HG03457 (cell line): ENCODE results near the gene PKD1.

Source experiments
- ATAC-seq: cut with Tn5 transposase; IDR thresholded peaks from one replicate; pipeline ENCODE4 v1.9.1; 2021; ENCODE audit warnings: moderate number of reproducible peaks; ENCODE audit not compliant: unreplicated experiment

PKD1 gene

DNA sequence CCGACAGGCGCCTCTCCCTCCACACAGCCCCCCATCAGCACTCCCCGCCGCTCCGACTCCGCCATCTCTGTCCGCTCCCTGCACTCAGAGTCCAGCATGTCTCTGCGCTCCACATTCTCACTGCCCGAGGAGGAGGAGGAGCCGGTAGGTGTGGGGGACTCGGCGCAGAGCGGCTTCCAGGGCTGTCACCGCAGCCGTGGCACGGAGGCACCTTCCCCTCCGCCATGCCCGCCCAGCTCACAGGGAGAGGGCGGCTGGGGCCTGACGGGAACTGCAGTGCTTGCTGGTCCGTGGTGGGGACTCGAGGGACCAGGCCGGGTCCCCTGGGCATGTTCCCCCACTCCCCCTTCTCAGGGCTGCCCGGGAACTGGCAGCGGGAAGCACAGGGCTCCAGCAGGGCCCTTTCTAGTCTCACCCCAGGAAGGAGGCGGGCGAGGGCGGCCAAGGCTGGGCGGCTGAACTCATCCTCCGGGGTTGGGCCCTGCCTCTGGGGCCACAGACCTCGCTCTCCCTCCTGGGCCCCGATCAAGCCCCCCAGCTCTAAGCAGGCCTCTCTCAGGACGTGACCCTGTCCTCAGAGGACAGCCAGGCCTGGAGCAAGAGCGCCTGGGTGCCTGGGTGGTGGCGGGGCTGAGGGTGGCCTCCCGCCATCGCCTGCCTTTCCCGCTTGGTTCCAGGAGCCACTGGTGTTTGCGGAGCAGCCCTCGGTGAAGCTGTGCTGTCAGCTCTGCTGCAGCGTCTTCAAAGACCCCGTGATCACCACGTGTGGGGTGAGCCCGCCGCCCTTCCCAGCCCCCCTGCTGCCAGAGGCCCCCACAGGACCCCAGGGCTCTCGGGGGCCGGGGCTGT, 35.1 kb upstream of the PKD1 start:
- no peak for ATAC-seq

DNA sequence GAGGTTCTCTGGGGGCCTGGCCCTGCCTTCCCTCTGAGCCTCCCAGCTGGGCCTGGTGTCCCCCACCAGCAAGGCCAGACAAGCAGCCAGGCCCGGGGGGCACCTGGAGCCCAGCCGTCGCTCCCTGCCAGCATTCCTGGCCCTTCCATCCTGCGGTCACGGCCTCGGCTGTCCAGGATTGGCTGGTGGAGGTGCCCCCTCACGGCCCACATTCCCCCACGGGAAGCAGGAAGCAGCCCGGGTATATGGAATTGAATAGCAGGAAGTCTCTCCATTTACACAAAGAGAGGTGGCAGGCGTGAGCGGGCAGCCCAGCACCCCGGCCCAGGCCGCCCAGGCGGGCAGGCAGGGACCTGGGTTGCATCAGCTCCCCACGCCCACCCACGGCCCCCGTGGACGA, 34.4 kb upstream of the PKD1 start:
- ATAC-seq: no peak

DNA sequence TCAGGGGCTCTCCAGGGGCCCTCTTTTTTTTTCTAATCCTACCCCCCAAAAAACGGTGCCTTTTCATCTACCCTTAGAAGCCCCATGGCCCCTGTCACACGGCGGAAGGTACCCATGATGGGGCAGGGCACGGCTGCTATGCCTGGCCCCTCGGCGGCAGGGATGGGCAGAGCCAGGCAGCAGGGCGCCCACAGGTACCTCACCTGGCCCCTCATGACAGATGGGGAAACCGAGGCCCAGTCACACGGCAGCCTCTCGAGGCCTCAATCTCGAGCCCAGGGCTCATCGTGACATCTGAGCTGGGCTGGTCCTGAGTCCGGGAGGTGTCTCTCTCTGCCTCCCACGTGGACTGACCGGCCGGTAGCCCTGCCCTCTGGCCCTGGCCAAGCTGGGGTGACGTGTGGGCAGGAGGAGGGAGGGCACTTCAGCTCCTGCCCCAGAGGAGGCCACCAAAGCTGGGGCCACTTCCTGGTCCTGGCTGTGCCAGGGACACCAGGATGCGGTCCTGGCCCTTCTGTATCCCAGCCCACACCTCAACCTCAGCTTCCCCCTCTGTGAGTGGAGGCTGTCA, 31.5 kb upstream of the PKD1 start:
- no peak for ATAC-seq

DNA sequence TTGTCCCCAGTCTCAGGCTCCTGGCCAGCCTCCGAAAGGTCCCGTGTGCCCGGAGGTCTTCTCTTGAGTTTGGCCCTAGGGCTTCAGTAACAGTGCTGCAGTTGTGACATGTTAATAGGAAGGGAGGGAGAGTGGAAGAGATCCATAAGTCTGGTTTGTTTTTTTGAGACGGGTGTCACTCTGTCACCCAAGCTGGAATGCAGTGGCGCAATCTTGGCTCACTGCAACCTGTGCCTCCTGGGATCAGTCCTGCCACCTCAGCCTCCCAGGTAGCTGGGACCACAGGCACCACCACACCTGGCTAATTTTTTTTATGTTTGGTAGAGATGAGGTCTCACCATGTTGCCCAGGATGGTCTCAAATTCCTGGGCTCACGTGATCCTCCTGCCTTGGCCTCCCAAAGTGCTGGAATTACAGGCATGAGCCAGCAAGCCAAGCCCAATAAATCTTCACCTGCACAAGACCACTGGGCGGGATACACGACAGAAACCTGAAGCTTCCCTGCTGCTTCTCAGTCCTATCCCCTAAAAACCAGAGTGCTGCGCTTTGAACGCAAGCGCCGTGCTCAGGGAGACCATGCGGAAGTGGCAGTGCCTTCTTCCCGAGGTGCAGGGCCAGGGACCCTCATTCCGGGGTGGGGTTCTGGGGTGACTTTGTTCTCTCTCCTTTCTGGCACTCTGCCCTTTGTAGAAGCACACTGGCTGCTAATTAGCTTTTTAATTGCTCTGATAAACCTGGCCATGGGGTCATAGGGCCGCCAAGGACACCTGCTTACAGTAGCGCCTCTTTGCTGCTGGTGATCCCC, 30.8 kb upstream of the PKD1 start:
- no peak for ATAC-seq

DNA sequence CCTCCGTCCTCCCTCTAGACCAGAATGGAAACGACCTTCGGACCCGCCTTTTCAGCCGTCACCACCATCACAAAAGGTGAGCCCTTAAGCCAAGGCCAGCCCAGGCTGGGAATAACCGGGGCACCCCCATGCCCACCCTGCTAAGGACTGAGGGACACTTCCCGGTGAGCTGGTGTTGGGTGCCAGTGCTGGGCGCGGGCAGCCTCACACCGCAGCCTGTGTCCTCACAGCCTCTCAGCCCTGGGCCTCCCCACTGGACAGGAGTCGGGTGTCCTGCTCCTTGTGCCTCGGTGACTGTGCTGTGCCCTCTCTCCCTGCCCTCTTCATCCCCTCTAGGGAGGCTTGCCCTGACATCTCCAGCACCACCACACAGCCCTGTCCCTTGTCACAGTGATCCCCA, 30.2 kb upstream of the PKD1 start:
- ATAC-seq: no peak

DNA sequence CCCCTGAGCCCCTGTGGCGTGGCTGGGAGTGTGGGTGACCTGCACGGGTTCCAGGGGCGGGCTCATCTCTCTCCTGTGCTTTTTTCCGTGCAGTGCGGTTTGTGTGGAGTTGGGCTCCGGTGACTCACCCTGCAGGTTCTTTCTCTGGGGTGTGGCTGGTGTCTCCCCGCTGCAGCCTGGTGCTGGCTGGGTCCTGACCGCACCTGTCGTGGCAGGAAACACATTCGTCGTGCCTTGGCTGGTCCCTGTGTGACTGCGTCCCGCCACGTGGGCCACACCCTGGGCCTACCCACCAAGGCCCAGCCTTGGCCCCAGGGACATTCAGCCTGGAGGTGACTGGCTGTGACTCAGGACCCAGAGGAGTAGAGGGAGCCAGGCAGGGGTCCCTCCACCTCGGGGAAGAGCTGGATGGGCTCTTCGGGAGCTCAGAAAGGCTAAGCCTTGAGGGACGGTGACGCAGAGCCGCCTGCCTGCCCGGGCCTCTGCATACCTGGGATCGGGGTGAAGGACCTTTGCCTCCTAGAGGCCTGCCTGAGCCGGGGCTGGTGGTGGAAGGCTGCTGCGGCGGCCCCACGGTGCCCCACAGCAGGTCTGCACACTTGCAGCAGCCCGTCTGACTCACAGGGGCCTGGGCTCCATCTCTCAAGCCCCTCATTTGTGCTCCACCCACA, 27.6 kb upstream of the PKD1 start:
- ATAC-seq: no peak

DNA sequence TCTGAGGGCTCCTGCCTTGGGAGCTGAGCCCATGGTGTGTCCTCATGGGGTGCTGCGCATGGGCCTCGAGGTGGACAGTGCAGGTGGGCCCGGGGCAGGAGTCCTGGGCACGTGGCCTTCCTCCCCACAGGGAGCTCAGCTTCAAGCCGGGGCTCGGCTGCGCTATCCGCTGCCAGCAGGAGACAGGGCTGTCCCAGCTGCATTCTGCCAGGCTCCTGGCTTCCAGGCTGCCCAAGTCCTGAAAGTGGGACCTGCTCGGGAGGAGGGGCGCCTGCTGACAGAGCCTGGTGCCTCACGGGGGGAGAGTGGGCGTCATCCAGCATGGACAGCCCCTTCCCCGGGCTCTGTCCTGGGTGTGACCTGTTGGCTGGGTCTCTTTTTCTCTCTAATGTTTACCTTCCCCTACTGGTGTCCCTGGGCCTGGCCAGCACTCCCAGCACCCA, 27.0 kb upstream of the PKD1 start:
- no peak for ATAC-seq

DNA sequence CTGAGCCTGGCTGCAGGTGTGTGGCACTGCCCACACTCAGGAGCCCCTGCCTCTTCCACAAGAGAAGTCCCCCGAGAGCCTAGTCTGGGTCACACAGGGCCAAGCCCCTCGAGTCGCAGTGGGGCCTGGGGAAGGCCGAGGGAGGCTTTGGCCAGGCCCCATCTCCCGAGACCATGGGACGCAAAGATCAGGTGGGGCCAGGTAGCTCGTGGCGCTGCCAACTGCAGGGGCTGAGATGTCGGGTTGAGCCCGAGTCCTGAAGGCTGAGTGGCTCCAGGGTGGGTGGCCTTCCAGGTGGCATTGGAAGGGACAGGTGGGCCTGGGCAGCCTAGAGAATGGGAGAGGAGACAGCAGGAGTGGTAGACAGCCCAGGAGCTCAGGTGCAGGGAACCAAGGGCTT, 26.2 kb upstream of the PKD1 start:
- ATAC-seq: no peak

DNA sequence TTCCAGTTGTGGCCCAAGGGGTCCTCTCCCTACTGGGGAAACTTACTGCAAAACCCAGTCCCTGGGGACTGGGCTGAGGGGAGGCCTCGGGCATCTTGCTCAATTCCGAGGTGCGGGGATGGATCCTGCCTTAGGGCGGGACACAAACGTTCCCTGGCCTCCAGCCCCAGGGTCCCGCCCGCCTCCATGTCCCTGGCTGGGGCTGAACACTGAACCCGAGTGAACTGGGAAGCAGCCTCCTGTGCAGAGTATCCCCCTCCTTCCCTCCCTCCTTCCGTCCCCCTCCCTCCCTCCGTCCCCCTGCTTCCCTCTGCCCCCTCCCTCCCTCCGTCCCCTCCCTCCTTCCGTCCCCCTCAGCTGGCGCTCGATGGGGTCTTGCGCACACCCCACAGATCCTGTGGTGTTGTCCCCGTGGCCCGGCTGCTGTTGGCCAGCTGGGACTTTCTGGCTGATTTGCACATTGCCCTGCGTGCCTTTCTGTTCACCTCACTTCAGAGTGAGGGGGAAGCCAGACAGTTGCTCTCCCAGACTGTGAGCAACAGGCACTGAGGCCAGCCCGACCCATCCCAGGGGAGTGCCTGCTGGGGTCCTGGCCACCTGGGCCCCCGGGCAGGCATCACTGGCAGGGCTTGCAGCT, 25.3 kb upstream of the PKD1 start:
- ATAC-seq: no peak

DNA sequence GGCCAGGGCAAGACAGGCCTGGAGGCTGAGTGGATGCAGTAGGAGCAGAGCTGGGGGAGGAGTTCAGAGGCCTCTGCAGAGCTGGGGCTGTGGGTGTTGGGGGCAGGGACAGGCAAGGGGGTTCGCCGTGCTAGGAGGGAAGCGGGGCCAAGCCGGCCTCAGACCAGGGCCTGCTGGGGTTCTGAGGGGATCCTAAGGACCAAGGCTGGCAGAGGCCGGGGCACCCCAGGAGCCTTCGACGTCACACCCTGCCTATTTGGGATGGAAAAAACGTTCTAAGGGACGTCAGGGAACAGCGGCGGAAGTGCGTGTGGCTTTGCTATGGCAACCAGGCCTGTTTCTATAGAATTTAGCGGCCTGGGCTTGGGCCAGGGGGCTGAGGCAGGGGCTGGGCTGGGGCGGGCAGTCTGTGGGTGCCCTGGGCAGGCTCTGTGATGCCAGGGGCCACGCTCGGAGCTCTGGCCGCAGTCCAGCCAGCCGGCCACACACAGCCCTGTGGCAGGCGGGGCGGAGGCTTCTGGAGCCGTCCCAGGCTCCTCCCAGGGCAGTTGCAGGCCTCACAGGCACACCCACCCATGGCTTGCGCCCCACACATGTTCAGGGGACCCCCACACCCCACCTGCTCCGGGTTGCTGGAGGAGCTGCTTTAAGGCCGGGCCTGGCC, 23.6 kb upstream of the PKD1 start:
- no peak for ATAC-seq

DNA sequence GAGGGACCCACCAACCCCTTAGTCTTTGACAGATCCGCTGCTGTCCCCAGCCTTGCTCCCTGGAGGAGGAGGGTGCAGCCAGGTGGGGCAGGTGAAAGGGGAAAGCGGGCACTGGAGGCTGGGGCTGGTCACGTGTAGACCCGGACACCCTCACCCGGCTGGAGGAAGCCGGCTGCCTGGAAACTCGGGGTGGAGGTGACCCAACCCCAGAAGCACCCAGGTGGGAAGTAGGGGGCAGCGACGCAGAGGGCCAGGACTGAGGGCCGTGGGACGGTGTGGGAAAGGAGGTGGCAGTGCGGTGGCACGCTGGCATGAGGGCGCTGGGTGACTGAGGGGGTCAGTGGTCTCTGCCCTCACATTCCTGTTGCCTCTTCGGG, 22.6 kb upstream of the PKD1 start:
- ATAC-seq: no peak

DNA sequence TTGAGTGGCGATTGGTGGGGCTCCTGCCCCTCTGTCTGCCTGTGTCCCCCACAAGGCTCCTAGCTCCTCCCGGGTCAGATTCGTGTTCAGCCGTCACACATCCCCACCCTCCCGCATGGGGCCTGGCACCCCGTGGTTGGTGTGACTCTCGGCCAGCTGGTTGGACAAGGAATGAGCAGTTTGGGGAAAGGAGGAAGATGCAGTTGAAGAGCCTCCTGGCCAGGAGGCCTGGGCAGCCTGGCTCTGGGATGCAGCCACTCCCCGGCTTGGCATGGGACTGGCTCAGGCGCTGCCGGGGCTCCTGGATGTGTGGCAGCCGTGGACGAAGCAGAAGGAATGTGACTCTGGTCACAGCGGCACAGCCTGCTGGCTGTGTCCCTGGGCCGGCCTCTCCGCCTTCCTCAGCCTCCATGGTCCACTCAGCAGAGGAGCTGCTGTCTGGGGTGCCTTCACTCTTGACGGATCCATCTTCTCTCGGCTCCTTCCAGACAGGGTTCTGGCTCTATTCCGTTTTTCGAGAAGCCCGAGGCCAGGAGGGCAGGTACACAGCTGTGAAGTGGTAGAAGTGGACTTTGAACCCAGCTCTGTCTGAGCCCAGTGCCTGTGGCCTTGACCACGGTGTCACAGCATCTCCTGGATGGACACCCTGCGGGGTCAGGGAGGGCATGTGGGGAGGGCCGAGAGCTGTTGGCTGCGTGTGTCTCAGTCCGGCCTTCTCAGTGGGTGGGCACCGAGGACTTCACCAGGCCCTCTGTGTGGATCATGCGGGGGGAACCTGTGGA, 22.0 kb upstream of the PKD1 start:
- ATAC-seq: no peak

DNA sequence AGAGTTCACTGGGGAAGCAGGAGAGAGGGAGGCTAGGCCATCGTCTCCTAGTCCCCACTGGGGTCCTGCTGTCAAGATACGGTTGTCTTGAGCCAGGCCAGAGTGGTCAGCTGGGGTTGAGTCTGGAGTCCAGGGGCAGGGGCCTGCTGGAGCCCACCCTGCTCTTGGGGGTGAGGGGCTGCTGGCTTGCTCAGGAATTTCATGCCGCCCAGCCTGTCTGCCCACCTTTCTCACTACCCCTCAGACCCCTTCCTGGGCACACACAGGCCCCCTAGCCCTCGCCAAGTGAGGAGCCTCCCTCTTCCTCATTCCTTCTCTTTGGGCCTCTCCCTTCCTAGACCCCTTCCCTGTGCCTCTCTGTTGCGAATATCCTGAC, 21.1 kb upstream of the PKD1 start:
- ATAC-seq: no peak

DNA sequence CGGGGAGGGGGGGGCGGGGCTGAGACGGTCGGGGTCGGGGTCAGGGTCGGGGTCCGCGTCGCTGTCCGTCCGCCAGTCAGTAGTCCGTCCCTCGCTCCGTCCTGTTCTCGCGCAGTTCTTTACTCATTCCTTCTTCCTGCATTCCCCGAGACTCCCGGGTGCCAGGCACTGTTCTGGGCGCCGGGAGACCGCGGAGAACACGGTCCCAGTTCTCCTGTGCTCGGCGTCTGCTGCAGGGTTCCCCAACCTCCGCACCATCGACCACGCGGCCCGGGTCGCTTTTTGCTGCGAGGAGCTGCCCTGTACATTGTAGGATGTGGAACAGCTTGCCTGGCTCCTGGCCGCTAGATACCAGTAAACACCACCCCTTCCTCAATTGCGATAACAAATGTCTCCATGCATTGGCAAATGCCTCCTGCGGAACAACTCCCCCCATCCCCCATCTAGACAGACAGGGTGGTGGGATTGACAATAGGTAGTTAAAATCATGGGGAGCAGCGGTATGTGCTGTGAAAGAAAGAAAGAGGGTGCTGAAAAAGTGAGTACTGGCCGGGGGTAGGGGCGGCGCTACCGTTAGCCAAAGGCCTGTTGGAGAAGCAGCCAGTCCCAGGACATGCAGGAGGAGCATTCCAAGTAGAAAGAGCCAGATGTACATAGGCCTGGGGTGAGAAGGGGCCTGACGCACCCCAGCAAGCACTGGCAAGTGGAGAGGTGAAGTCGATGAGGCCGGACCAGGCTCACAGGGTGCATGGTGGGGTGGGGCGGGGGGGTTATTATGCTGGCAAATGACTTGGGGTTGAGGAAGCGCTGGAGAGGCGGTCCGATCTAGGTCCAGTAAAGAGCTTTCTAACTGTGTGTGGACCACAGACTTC, 20.5 kb upstream of the PKD1 start:
- ATAC-seq: no peak

DNA sequence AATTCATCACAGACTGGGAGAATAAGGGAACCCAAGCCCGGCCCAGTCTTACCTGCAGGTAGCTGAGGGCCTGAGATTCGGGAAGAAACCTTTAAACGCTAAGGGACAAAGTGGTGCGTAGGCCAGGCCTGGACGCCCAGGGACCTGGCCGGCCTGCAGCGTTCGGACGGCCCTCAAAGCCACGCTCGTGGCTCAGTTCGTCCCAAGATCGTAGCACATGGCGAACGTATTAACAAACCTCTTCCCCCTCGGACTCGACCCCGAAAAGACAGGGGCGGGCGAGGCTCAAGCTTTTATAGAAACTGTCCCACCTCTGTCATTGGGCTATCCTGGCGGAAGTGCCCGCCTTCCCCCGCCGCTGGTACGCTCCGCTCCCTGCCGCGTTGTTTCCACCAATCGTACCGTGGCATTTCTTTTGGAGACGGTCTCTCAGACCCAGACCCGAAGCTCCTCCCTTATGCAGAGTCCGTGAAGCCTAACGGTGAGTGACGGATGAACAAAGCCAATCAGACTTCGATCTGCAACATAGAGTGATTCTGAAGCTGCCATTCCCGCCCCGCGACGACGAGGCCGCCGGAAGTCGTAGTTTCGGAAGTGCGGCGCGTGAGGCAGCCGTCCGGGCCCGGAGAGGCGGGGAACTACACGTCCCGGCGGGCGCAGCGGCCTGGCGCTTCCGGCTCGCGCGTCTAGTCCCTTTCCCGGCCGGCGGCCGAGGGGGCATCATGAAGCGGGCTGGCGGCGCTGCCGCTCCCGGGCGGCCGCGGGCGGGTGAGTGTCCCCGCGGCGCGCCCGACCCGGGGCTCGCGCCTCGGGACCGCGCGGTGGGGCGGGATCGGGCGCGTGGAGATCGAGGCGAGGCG, 19.6 kb upstream of the PKD1 start, which contains the start of gene TRAF7:
TRAF7 (plus strand) TSS at position 692 of the 860 bp plus-strand sequence. CDS start 8,139 bp downstream, outside the sequence.
- ATAC-seq: peak; percentile 74

DNA sequence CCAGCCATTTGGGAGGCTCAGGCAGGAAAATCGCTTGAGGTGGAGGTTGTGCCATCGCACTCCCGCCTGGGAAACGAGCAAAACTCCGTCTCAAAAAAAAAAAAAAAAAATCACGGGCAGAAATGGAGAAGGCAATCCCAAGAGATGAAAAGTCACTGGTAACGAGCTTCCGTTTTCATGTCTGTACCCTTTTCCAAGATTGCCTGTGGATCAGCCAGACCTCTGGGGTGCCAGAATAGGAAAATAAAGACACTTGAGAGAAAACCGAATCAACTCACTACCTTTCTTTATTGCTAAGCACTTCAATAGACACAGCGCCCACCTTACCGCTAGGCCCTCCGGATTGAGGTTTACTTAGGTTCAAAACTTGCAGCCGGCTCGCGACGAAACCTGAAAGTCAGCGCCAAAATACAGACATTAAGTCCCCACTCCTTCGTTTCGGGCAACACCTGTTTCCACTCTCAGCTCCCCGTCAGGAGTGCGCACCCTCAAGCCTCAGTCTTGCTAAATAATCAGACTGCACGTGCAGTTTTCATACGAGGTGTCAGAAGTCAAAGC, 18.9 kb upstream of the PKD1 start:
- ATAC-seq: no peak
